NB4 (cell line): ENCODE results near the gene ITPR2.

Experiments
- DNase-seq: peaks from one replicate; pipeline ENCODE4 v3.0.0; 2010; ENCODE audit warnings: low read depth
- H3K4me3 ChIP-seq: one replicate; pipeline ENCODE4 v1.5.1; 2011; ENCODE audit warnings: mild to moderate bottlenecking, low read depth, low read length, moderate library complexity
- CTCF ChIP-seq: IDR thresholded peaks from one replicate; pipeline ENCODE4 v1.5.1; 2012; ENCODE audit warnings: low read depth, low read length
- MAX ChIP-seq: IDR thresholded peaks from 2 replicates; pipeline ENCODE4 v1.6.1; 2011; ENCODE audit warnings: low read depth, low read length
- MYC ChIP-seq: IDR thresholded peaks from 2 replicates; pipeline ENCODE4 v1.6.1; 2011; ENCODE audit warnings: low read depth, low read length
- POLR2A ChIP-seq: IDR thresholded peaks from 2 replicates; pipeline ENCODE4 v1.6.1; 2011; ENCODE audit warnings: mild to moderate bottlenecking; ENCODE audit not compliant: insufficient read length; ENCODE audit errors: extremely low read depth

Gene ITPR2

GRCh38 chr12:26338586-26339572, 494.1 kb downstream of the ITPR2 start:
- DNase-seq: peak; percentile 32
- H3K4me3 ChIP-seq: no peak overlapping the region
- TF ChIP-seq CTCF (no peak), POLR2A (no peak), MAX (no peak), MYC (no peak)

- TF ChIP-seq MYC (no peak), MAX (no peak), POLR2A (no peak), CTCF (no peak)
- no peak overlapping the region for H3K4me3 ChIP-seq
- DNase-seq: no peak
These were observed 497.3 kb downstream of the ITPR2 start for GRCh38 chr12:26335651-26336050.

GRCh38 chr12:26334621-26335124, 498.3 kb downstream of the ITPR2 start:
- TF ChIP-seq CTCF (no peak), MAX (0 out of 2 replicates have a peak, but pooled peaks have one; percentile 6), MYC (no peak), POLR2A (no peak)
- H3K4me3 ChIP-seq: no peak overlapping the region
- peak; percentile 30 for DNase-seq

GRCh38 chr12:26331960-26332359, 501.0 kb downstream of the ITPR2 start:
- DNase-seq: no peak
- TF ChIP-seq MAX (no peak), POLR2A (no peak), MYC (no peak), CTCF (no peak)
- H3K4me3 ChIP-seq: no peak overlapping the region

GRCh38 chr12:26331136-26331535, 501.9 kb downstream of the ITPR2 start:
- DNase-seq: no peak
- no peak overlapping the region for H3K4me3 ChIP-seq
- TF ChIP-seq POLR2A: no peak

- DNase-seq: peak; percentile 88
- H3K4me3 ChIP-seq: no peak overlapping the region
- TF ChIP-seq MAX (no peak), POLR2A (no peak)
These were observed 504.9 kb downstream of the ITPR2 start for GRCh38 chr12:26327975-26328644.
